Kidney tubule cell (primary cell): ENCODE data around the gene ATP6V1F.

Source experiments
- DNase-seq: peaks from one replicate; pipeline ENCODE4 v3.0.0-alpha.2; 2018; ENCODE audit warnings: low spot score

ATP6V1F gene

DNA sequence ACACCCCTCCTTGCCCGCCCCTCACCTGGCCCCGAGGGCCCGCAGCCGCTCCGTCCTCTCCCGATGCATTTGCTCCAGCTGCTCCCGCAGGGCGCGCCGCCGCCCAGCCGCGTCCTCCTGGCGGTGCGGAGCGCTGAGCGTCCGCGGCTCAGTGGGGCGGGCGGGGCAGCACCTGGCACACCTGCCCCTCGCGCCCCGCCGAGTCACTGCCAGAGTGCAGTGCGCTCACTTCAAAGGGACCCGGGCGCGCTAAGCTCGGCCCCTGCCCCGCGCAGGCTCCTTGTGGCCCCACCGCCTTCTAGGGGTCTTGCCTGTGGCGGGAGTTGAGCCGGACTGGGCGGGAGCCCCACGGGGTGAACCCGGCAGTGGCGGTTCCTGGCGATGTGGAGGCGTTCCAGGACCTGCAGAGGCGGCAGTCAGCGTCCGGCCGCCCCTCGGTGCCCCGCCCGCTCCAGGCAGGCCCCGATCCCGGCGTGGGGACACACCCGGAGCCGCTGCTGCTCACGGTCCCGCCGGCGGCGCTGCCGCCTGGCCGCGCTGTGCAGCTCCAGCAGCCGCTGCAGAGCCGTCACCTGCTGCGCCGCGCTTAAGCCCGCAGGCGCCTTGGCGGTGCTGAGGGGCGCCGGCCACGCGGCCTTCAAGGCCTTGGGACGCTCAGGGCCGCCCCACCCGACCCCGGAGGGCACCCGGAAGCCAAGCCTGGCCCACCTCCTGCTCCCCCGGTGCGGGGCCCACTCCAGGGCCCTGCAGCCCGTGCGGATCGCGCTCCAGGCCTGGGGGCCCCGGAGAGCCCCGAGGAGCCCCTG, 6.7 kb downstream of the ATP6V1F start:
- DNase-seq, result peak; percentile 58

DNA sequence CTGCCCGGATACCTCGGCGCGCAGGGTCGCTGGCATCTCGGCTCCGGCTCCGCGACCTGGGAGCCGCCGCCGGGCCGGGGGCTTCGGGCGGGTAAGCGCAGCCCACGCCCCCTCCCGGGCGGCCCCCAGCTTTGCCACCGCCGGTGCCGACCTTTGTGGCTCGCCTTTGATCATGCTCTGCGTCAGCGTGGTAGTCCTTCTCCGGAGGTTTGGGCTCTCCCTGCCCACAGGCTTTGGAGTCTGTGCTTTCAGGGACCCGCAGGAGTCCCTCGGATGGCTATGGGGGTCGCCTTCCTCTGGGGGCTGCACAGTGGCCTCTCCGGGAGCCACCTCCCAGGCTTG, 7.3 kb downstream of the ATP6V1F start:
- no peak for DNase-seq

DNA sequence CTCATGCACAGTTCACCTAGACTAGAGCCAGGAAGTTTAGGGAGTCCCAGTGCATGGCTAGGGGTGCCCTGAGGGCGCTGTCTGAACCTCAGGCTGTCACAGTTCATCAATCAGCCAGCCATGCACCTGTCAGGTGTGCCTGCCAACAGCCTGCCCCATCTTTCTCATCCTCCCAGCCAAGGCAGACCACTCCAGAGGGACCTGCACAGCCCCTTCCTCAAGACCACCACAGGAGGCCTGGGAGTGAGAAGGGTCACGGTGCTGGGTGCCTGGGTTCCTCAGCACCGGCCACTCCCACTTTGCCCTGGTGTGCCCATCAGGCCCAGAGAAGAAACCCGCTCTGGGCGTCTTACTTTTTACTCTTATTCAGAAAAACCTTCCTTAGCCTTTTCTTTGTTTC, 8.4 kb downstream of the ATP6V1F start:
- no peak for DNase-seq

DNA sequence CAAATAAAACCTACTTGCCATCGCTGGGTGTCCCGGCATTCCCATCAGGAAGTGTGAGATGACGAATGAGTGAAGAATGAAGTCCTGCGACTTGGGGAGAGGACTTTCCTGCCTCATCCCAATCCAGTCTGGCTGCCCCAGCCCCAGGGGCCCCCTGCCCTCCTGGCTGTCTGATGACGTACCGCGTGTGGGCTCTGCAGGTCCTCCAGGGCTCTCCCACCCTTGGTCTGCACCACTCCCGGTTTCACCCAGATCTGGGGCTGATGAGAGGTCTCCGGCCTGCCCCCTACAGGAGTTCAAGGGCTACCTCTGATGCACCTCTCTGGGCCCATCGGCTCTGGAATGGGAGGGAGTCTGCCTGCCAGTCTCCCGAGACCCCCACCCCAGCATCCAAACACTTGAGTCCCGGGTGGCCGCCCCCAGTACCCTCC, 9.8 kb downstream of the ATP6V1F start:
- peak; percentile 44 for DNase-seq

DNA sequence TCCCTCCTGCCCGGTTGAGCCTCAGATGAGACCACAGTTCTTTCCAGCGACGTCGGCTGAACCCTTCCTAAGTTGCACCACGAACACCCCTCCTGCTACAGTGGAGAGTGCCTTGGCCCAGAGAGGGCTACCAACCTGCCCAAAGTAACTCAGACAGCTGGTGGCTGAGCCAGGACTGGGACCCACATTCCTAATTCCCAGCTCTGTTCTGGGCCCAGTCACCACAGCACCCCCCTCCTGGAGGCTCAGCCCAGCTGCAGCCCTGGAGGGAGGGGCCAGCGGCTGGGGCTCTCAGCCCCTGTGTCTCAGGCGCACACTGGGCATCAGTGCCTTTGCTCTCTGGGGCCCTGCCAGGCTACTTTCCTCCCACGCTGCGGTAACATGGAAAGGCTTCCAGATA, 10.6 kb downstream of the ATP6V1F start:
- no peak for DNase-seq

DNA sequence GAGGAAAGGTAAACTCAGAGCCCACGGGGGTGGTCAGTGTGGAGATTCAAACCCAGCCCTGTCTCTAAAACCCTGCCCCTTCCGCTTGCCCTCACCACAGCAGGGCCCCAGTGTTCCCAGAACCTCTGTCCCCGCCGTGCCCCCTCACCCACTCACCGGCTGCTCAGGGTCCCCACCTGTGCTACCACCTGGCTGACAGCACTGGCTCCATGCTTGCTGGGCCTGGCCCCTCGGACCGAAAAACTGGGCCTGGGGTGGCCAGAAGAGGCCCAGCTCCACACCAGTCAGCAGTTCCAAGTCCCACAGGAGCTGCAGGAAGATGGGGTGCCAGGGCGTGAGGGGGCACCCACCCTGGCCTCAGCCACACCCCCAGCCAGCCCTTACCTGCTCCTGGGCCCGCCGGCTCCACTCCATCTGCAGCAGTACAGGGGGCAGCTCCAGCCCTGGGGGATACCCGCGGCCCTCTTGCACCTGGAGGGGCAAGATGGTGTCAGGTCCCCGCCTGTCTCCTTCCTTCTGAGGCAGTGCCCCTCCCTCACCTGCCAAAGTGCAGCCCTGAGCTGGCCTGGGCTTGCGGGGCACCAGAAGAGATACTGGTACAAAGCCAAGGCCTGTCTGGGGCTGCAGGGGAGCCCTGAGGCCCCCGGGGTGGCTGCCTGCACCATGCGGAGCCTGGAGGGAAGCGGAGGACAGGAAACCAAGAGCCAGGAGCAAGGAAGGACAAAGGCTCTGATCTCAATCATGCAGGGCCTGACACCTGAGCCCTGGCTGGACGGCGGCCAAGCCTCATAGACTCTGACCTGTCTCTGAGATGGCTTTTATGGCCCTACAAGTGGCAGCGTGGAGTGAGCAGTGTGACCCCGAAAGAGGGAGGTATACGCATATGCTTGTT, 11.7 kb downstream of the ATP6V1F start:
- no peak for DNase-seq

DNA sequence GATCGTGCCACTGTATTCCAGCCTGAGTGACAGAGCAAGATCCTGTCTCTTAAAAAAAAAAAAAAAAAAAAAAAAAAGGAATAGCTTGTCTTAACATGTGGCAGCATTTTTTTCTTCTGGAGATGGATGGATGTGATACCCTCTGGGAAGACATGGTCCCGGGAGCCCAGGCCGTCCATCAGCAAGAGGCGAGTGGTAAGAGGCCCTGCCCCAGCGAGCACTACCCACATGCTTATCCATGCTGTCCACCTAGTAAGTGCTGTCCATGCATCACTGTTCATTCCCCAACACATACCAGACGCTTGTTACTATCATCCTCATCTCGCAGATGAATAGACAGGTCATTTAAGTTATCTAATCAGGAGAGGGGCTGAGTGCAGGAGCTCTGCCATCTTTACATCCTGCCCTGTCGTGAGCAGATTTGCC, 12.9 kb downstream of the ATP6V1F start:
- no peak for DNase-seq

DNA sequence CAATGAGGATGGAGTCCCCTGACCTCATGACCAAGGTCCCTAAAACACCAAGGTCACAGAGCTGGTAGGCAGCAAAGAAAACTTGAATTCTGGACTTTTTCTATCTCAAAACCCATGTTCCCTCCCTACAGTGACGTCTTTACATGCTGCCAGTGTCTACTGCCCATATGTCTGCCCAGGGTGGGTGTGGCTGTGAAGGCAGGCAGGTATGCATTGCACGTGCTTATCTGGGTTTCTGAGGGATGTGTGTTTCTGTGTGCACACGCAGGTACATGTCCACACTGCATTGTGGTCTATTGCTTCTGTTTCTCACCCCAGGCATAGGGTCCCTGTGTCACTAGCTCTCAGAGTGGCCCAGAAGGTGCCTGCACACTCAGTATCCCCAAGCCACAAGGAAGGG, 13.5 kb downstream of the ATP6V1F start:
- no peak for DNase-seq

DNA sequence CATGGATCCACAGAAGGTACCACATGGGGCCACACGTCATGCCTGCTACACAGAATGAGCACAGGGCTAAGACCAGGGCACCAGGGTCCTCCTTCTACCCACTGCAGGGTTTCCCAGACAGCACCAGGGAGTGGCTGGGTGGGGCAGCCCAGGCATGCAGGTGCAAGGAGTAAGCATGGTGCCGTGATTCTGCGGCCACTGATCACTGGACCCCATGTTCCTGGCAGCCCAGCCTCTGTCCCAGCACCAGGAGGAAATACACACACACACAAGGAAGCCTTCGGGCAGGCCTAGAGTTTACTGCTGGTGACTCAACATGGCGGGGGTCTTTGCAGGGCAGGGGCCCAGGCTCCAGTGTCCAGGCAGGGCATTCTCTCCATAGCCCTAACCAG, 13.9 kb downstream of the ATP6V1F start:
- DNase-seq, result no peak

DNA sequence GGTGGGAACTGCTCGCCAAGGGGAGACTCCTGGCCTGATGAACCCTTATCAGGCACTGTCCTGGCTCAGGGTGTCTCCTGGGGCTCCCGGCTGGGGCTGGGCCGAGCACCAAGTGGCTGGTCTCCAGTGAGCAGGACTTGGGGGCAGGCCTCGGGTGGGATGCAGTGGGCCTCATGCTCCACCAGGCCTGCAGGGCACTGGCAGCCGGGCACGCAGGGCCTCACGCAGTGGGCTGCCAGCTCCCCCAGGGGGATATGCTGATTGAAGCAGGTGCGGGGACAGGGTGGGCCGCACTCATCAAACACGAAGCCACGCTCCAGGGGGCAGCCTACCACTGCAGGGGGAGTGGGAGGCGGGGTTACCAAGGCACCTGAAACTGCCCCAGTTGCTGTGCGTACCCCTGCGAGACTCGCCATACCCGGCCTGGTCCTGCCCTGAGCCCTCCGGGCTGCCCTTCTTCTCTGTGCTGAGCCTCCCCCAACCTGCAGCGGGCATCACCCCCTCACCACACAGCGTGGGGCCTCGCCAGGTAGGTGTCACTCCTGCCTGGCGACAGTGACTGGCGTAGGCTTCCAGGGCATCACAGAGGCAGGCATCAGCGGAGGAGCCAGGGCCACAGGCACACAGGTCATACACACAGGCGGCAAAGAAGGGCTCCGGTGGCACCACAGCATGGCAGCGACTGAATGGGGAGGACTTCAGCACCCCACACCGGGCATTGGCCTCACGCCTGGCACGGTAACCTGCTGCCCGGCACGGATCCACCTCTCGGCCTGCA, 14.5 kb downstream of the ATP6V1F start:
- no peak for DNase-seq

DNA sequence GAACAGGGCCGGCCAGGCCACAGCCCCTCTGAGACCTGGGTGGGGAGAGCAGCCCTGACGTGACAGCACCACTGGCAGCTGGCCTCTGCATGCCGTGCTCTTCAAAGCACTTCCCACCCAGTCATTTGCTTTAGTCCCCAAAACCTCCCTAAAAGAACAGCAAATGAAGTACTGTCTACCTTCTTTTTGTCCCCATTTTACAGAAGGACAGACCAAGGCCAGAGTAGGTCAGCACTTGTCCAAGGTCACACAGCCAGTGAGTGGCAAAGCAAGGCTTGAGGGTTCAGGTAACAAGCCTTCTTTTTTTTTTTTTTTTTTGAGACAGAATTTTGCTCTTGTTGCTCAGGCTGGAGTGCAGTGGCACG, 15.1 kb downstream of the ATP6V1F start:
- DNase-seq, result no peak

DNA sequence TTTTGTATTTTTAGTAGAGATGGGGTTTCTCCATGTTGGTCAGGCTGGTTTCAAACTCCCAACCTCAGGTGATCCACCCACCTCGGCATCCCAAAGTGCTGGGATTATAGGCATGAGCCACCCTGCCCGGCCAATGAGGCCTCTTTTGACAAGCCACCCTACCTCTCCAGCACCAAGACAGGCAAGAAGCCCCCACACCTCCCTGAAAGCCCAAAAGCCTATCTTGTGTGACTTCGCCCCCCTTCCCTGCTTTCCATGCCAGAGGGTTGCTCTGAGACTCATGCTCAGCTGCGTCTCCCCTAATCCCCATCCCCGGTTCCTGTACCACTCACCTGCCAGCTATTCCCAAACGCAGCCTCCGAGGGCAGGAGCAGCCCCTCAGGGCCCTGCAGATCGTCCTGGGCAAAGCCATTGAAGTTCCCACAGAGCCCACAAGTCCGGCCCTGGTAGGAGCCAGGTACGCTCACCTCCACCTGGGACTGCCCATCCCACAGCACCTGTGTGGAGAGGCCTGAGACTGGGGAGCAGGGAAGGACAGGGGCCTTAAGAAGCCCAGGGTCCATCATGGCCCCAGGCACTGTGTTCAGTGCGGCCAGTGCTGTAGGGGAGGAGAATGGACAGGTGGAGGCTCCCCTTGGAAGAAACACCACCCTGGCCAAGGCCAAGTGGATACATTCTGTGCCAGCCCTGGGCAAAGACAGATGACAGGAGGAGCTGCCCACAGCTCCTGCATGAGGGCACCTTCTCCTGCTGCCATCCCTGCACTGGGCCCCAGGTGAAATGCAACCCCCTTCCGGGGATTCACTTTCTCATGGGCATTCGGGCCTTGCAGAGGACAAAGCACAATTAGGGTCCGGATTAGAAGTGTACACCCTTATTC, 15.8 kb downstream of the ATP6V1F start:
- DNase-seq, result no peak

DNA sequence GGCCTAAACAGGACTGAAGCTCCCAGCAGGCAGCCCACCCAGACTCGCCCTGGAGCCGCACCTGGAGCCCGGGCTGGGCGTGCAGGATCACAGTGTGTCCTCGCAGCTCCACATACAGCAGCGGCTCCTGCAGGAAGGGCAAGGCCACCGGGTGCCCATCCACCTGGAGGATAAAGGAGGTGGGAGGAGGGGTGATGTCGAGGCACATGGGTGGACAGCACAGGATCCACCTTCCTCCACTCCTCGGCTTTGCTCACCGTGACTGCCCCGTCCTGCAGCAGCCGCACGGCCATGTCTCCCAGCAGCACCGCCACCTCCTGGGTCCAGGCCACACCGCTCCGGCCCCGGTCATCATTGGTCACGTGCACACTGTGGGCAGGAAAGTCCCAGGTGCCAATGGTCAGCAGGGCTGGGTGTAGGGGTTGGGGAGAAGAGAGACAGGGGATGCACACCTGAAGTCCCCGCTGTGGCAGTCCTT, 16.8 kb downstream of the ATP6V1F start:
- DNase-seq, result no peak

DNA sequence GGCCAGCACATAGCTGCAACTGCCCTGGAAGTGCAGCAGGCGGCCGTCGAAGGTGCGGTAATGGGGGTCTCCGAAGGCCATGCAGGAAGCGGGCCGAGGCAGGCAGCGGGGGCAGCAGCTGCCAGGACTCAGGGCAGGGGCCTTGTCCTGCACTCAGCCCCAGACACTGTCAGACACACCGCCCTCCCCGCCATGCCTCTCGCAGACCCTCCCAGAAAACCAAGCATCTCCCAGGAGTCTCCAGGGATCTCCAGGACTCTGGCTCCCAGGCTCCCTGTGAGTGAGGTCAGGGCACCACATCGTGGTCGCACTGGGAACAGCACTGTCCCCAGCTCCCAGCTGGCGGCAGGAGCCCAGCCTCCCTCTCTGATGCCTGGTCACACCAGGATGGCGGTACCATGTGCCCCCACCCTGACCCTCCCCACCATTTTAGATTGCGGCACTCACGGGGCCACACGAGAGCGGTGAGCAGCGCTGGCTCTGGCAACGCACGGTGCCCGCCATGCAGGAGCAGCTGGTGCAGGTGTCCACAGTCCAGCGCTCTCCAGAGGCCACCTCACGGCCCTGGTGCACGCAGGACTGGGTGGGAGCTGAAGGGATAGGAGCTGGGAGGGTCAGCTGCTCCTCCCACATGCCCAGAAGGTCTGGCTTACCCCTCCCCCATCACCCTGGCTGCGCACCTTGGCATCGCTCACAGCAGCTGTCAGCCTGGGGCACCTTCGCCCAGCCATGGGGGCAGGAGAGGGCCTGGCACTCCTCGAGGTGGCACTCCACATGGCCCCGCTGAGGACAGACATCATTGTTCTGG, 17.5 kb downstream of the ATP6V1F start:
- DNase-seq, result peak; percentile 56

DNA sequence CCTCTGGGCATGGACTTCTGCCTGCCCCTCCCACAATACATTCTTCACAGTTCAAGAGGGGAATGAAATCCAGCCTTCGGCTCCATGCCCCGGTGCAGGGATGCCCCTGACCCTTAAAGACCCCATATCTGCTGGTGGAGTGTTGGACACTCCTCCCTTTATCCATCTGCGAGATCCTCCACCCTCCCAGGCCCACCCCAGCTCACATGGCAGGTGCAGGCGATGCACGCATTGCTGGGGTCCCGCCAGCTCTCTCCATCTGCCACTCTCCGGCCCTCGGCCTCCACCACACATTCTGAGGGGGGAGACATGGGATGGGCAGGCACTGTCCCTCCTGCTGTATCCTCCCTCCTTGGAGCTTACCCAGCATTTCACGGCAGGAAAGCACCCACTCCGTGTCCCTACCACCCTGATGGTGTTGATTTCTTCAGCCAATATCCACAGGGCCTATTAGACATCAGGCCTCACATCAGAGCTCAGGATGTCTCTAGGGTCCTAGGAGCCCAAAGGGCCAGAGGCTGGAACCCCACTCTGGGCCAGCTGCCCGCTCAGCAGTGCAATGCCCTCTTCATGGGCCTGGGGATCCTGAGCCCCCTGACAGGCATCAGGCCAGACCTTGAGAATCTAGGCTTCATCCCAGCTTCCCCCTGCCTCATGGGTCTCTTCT, 18.3 kb downstream of the ATP6V1F start:
- no peak for DNase-seq

DNA sequence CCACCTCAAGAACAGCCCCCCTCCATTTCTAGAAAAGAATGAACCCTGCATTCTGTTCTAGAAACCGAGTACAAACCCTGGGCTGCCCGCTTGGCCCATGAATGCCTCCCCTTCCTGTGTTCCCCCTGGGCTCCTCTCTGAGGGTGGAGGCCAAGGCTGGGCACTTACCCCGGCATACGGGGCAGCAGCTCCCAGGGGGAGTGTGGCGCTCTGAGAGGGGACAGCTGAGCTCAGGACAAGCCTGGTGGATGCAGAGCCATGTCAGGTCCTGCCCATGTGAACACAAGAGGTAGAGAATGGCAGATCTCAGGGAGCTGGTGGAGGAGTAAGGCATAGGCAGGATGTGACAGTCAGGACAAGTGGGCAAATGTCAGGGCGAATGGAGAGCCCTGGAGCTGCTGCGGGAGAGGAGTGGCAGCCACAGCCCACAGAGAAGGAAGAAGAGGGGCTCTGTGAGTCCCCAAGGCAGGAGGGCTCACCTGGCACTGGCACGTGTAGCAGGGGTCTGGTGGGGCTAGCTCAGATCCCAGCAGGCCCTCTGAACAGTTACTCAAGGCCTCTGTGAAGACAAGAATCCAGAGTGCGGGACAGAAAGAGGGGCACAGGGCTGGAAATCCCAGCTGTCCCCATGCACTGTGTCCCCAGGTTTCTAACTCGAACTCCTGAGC, 18.9 kb downstream of the ATP6V1F start:
- no peak for DNase-seq

DNA sequence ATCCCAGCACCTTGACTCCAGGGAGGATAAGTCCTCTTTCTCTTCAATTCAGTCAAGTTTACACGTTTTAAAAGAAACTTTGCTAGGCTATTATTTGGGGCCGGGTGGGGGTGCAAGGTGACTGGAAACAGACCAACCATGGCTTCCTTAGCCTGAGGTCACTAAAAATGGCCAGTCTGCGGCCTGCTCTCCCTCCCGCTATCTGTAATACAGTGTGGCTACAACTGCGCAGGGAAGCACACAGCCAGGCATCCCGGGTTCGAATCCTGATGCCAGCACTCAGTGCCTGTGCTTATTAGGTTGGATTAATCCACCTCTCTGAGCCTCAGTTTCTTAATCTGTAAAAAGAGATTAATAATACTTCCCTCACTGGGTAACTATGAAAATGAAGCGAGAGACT, 19.5 kb downstream of the ATP6V1F start:
- DNase-seq, result no peak

DNA sequence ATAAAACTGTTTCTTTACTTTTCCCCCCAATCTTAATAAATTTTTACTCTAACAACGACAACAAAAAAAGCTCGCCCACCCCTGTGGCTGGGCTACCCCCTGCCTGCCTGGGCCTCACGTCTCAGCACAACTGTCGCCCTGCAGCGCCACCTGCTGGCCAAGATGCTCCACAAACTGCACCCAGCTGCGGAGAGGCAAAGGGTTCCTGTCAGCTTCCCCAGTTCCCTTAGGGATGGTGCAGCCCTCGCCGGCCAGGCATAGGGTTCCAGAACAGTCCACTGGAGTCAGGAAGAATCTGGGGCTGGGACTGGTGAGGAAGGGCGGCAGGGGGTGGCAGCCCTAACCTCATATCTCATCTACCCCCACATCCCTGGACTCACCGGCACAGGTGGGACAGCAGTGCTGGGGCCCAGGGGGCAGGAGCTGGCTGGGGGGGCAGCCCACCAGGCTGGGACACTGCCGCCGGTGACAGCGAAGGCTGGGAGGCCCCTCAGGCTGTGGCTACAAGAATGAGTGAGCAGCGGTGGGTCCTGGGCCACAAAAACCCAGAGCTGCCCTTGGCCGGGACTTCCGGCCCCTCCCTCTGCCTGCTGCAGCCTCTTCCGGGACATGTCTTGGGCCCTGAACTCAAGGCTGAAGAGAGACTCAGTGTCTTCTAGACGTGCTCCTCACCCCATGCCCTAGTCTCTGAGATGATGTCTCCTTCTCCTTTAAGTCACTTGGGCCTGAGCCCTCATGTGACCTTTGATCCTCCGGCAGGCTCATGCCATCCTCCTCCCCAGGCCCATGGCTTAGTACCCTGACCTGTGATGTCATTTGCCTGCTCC, 21.2 kb downstream of the ATP6V1F start:
- peak; percentile 76 for DNase-seq
